GM12864 (cell line): ENCODE data around the gene TGFBI.

Experiments
- DNase-seq: peaks from one replicate; pipeline ENCODE4 v3.0.0-alpha.2; 2011; ENCODE audit warnings: low read depth
- H3K4me3 ChIP-seq: 2 replicates; pipeline ENCODE4 v1.5.1; 2011; ENCODE audit warnings: mild to moderate bottlenecking, low read depth, low read length, control low read depth
- CTCF ChIP-seq: IDR thresholded peaks from 2 replicates; pipeline ENCODE4 v1.5.1; 2011; ENCODE audit warnings: low read depth, mild to moderate bottlenecking, moderate library complexity, low read length, control low read depth, inconsistent platforms; ENCODE audit errors: missing control alignments

TGFBI gene

GRCh38 chr5:136056771-136057335 is 28.1 kb downstream of the TGFBI start:
- DNase-seq = no peak
- no peak for TF ChIP-seq CTCF
- no peak overlapping the region for H3K4me3 ChIP-seq

GRCh38 chr5:136057401-136058038 is 28.7 kb downstream of the TGFBI start:
- H3K4me3 ChIP-seq = no peak overlapping the region
- no peak for TF ChIP-seq CTCF
- DNase-seq = no peak

DNA sequence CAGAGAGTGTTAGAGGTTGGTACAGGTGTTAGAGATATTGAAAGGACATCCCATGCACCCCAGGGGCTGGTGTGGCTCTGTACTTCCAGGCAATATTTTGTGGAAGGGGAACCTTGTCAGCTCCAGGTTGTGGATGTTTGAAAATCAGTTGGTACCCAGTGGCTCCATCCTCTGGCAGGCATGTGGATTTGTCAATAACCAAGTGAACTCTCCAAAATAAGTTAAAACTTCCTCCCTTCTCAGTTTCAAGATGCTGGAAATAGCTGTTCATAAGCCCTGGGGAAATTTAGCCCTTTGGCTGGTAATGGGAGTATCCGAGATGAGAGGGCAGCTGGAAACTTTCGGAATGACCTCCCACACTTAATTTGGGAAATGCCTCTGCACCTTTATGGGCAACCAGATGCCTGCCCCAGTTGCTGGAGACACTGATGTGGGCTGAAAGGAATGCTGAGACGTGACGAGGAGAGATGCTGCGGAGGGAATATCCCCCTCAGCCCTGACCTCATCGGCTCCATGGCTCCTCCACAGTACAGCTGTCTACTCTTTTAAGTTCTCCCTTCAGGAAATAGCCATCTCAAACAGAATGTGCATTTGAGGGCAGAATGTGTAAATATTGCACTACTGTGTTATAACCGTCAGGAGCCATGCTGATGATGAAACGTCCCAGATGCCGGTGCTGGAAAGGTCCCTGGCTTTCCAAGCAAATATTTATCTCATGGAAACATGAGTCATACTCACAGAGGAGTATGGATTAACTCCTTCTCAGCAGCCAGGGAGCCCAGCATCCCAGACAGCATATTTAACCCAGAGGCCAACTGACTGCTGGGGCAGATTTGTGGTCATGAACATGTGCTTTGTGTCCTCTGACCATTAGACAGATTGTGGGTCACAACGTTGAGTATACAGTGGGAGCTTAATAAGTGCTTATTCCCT is 29.5 kb downstream of the TGFBI start:
- no peak for TF ChIP-seq CTCF
- DNase-seq = no peak
- no peak overlapping the region for H3K4me3 ChIP-seq

GRCh38 chr5:136058972-136059354 is 30.2 kb downstream of the TGFBI start:
- H3K4me3 ChIP-seq = no peak overlapping the region
- DNase-seq = no peak
- no peak for TF ChIP-seq CTCF

GRCh38 chr5:136060963-136061362 is 32.2 kb downstream of the TGFBI start:
- TF ChIP-seq CTCF = no peak
- no peak for DNase-seq
- H3K4me3 ChIP-seq = no peak overlapping the region

GRCh38 chr5:136061630-136062365 is 33.0 kb downstream of the TGFBI start:
- H3K4me3 ChIP-seq = no peak overlapping the region
- DNase-seq = no peak
- TF ChIP-seq CTCF = no peak
